Naive B cell (primary cell): ENCODE data around the gene CTSC. TPM values are rescaled to one million over a fixed set of nuclear protein-coding genes. Genes with fewer than 3 reads are reported as not detected.
"Not testable (repeated sequence)": the region's sequence is repeated elsewhere in the genome, so short reads cannot be mapped to it uniquely, and the experiment has no call there.

Experiments
- ATAC-seq, 2 donors: fragments of 150-1000 bp; cut with Tn5 transposase; 2 replicates each; pipeline ENCODE4 v1.10.0; 2021; ENCODE audit warnings: low read depth in 2 of 2, mild to moderate bottlenecking in 2 of 2, moderate library complexity in 2 of 2
- DNase-seq: peaks from one replicate; pipeline ENCODE4 v3.0.0; 2022
- H3K27ac Mint-ChIP-seq, 6 donors: one replicate each; pipeline ENCODE4 v1.8.0; 2020 to 2022; ENCODE audit warnings: mild to moderate bottlenecking in 6 of 6, mixed read lengths in 6 of 6, moderate library complexity in 5 of 6, inconsistent platforms in 2 of 6
- H3K27me3 Mint-ChIP-seq, 3 donors: one replicate each; pipeline ENCODE4 v1.8.0; 2021 to 2022; ENCODE audit warnings: mixed read lengths in 3 of 3, mild to moderate bottlenecking in 1 of 3
- H3K36me3 Mint-ChIP-seq, 2 donors: one replicate each; pipeline ENCODE4 v1.8.0; 2020 to 2022; ENCODE audit warnings: mixed read lengths in 2 of 2, inconsistent platforms in 1 of 2, mild to moderate bottlenecking in 1 of 2
- H3K4me1 Mint-ChIP-seq, 3 donors: one replicate each; pipeline ENCODE4 v1.8.0; 2020 to 2022; ENCODE audit warnings: mixed read lengths in 3 of 3, inconsistent platforms in 1 of 3, mild to moderate bottlenecking in 1 of 3, moderate library complexity in 1 of 3
- H3K4me3 Mint-ChIP-seq, 8 donors: one replicate each; pipeline ENCODE4 v1.8.0; 2020 to 2022; ENCODE audit warnings: mild to moderate bottlenecking in 8 of 8, mixed read lengths in 8 of 8, moderate library complexity in 8 of 8, inconsistent platforms in 2 of 8
- H3K9me3 Mint-ChIP-seq, 7 donors: one replicate each; pipeline ENCODE4 v1.8.0; 2020 to 2022; ENCODE audit warnings: mixed read lengths in 7 of 7, mild to moderate bottlenecking in 5 of 7, inconsistent platforms in 2 of 7, moderate library complexity in 1 of 7
- polyA plus RNA-seq, 6 donors: library from polyadenylated mRNA; unstranded; fragments of 300-500 nt; fragmentation: Illumina TruSeq; gene quantifications; one replicate each; pipeline ENCODE4 v1.2.3, GENCODE V29; 2021; ENCODE audit warnings: low read depth in 6 of 6

Gene CTSC
- polyA plus RNA-seq, 6 donors from 2014 or later, result 32.5 to 65.6 (median 39.0) TPM

DNA sequence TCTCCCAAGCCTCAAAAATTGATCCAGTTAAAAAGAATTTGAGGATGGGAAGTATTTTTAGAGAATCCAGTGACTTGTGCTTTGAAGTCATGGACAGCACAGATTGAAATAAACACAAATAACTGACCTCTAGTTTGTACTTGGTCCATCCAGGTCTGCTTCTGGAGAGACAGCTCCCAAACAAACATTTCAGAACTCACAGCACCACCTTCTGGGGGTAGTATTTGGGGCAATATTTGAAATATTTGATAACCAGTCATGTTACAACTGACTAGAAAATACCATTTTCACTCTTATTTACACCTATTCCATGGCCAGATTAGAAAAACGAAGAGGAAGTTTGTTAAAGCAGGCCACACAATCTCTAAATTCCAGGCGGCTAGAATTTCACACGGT is 56.2 kb downstream of the CTSC start:
- ATAC-seq (no peak), DNase-seq (no peak)
- Mint-ChIP-seq H3K4me1 (no peaks in the 10 kb centered on the region), H3K27me3 (no peaks in the 10 kb centered on the region), H3K36me3 (peaks cover 10% of the 10 kb centered on the region in 2 donors), H3K9me3 (peaks cover 0 to 3% (median 0%) of the 10 kb centered on the region in 7 donors), H3K27ac (no peak overlapping the region), H3K4me3 (no peak overlapping the region)

- Mint-ChIP-seq H3K4me3 (no peak overlapping the region), H3K27ac (no peak overlapping the region), H3K4me1 (no peaks in the 10 kb centered on the region), H3K36me3 (peaks cover 10% of the 10 kb centered on the region in 2 donors), H3K9me3 (peaks cover 0 to 3% (median 0%) of the 10 kb centered on the region in 7 donors), H3K27me3 (no peaks in the 10 kb centered on the region)
- no peak for DNase-seq
- no peak for ATAC-seq
Measured at GRCh38 chr11:88280673-88281316, 56.7 kb downstream of the CTSC start.

- ATAC-seq, result no peak
- Mint-ChIP-seq H3K9me3 (peaks cover 0 to 3% (median 0%) of the 10 kb centered on the region in 7 donors), H3K36me3 (peaks cover 0 to 3% of the 10 kb centered on the region in 2 donors), H3K4me1 (no peaks in the 10 kb centered on the region), H3K27me3 (no peaks in the 10 kb centered on the region), H3K4me3 (no peak overlapping the region), H3K27ac (peak overlapping the region in 1 of 6 donors; percentile 4)
- DNase-seq, result no peak
Measured at GRCh38 chr11:88277349-88277915, 60.1 kb downstream of the CTSC start.

GRCh38 chr11:88275636-88276035 is 61.9 kb downstream of the CTSC start:
- no peaks in the 10 kb centered on the region for H3K27me3 Mint-ChIP-seq
- DNase-seq (no peak), ATAC-seq (no peak)
- H3K36me3 Mint-ChIP-seq, result peaks cover 0 to 8% of the 10 kb centered on the region in 2 donors
- H3K9me3 Mint-ChIP-seq, result peaks cover 0 to 3% (median 0%) of the 10 kb centered on the region in 7 donors
- no peak overlapping the region for H3K27ac Mint-ChIP-seq
- H3K4me1 Mint-ChIP-seq, result no peaks in the 10 kb centered on the region
- H3K4me3 Mint-ChIP-seq, result no peak overlapping the region

- Mint-ChIP-seq H3K4me1 (peaks cover 0 to 2% (median 0%) of the 10 kb centered on the region in 3 donors), H3K9me3 (peaks cover 0 to 13% (median 6%) of the 10 kb centered on the region in 7 donors), H3K36me3 (peaks cover 16 to 25% of the 10 kb centered on the region in 2 donors), H3K27ac (no peak overlapping the region), H3K4me3 (no peak overlapping the region), H3K27me3 (no peaks in the 10 kb centered on the region)
- ATAC-seq (no peak), DNase-seq (no peak)
Measured at GRCh38 chr11:88266919-88267318, 70.6 kb downstream of the CTSC start.

- H3K9me3 Mint-ChIP-seq, result peaks cover 0 to 19% (median 13%) of the 10 kb centered on the region in 7 donors
- DNase-seq, result no peak
- H3K27ac Mint-ChIP-seq, result peak overlapping the region in 1 of 6 donors; percentile 55
- peaks cover 0 to 2% (median 0%) of the 10 kb centered on the region in 3 donors for H3K4me1 Mint-ChIP-seq
- H3K36me3 Mint-ChIP-seq, result peaks cover 15 to 25% of the 10 kb centered on the region in 2 donors
- no peak for ATAC-seq
- H3K4me3 Mint-ChIP-seq, result peak overlapping the region in 1 of 8 donors; percentile 6
- H3K27me3 Mint-ChIP-seq, result no peaks in the 10 kb centered on the region
Measured at GRCh38 chr11:88266157-88266556, 71.4 kb downstream of the CTSC start.

DNA sequence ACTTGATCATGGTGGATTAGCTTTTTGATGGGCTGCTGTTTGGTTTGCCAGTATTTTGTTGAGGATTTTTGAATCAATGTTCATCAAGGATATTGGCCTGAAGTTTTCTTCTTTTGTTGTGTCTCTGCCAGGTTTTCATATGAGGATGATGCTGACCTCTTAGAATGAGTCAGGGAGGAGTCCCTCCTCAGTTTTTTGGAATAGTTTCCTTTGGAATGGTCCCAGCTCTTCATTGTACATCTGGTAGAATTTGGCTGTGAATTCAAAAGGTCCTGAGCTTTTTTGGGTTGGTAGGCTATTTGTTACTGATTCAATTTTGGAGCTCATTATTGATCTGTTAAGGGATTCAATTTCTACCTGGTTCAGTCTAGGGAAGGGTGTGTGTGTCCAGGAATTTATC is 78.1 kb downstream of the CTSC start:
- peaks cover 21 to 24% of the 10 kb centered on the region in 2 donors for H3K36me3 Mint-ChIP-seq
- no peak overlapping the region for H3K27ac Mint-ChIP-seq
- ATAC-seq (no peak), DNase-seq (no peak)
- H3K27me3 Mint-ChIP-seq, result no peaks in the 10 kb centered on the region
- no peak overlapping the region for H3K4me3 Mint-ChIP-seq
- H3K9me3 Mint-ChIP-seq, result peaks cover 12 to 80% (median 47%) of the 10 kb centered on the region in 7 donors
- H3K4me1 Mint-ChIP-seq, result no peaks in the 10 kb centered on the region

DNA sequence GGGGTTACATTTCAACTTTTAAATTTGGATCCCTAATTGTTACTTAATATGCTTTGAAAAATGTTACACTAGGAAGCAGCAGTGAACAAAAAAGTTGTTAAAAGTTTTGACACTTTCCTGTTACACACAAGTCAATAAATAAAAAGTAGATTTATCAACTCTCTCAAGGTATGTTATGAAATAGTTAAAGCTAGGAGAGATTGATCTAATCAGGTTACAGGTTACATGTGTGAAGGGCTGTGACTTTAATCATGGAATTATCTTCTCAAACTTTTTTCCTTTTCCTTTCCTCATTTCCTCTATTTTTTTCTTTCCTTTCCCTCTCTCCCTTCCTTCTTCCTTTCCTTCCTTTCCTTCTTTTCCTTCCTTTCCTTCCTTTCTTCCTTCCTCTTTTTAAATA is 85.3 kb downstream of the CTSC start:
- Mint-ChIP-seq H3K4me3 (peak overlapping the region in 1 of 8 donors; percentile 77), H3K36me3 (no peaks in the 10 kb centered on the region), H3K27me3 (no peaks in the 10 kb centered on the region), H3K4me1 (no peaks in the 10 kb centered on the region), H3K27ac (no peak overlapping the region), H3K9me3 (peaks cover 0 to 24% (median 7%) of the 10 kb centered on the region in 7 donors)
- DNase-seq, result no peak
- no peak for ATAC-seq

- no peak overlapping the region for H3K4me3 Mint-ChIP-seq
- ATAC-seq (no peak), DNase-seq (no peak)
- H3K36me3 Mint-ChIP-seq, result no peaks in the 10 kb centered on the region
- no peaks in the 10 kb centered on the region for H3K27me3 Mint-ChIP-seq
- peaks cover 0 to 11% (median 6%) of the 10 kb centered on the region in 7 donors for H3K9me3 Mint-ChIP-seq
- H3K27ac Mint-ChIP-seq, result no peak overlapping the region
- no peaks in the 10 kb centered on the region for H3K4me1 Mint-ChIP-seq
Measured at GRCh38 chr11:88250566-88251242, 86.8 kb downstream of the CTSC start.

DNA sequence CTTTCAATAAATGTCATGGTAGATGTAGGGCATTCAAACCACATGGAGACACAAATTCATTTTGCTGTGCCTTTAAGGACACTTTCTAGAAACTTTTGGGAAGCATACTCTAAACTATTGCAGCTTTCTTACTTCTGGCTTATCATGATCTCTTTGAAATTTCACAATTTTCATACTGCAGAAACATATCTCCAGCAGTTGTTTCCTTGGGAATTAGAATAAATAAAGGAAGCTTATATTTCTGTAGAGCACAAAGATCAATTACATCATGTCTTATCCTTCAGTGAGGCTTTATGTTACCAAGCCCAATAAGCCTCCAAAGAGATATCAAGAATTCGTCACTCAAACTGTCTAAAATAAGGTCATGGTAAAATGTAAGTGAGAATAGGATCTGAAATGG is 87.8 kb downstream of the CTSC start:
- Mint-ChIP-seq H3K4me3 (no peak overlapping the region), H3K4me1 (no peaks in the 10 kb centered on the region), H3K36me3 (no peaks in the 10 kb centered on the region), H3K27me3 (no peaks in the 10 kb centered on the region), H3K9me3 (peaks cover 0 to 4% (median 2%) of the 10 kb centered on the region in 7 donors), H3K27ac (no peak overlapping the region)
- ATAC-seq (no peak), DNase-seq (no peak)

DNA sequence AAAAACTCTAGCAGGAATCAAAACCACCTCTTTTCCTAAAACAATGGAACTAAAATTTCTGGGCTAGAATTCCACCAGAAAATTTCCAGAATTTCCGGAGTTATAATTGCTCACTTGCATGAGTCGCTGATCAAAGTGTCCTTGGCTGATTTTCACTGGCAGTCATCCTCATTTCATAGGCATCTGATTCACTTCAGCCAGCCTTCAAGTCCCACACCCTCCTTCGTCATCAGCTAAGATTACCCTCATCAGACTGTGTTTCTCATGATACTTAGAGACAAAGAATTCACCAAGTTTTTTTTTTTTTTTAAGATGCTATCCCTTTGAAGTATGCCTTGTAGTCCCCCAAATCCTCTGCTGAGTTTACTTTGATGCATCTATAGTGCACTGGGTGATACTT is 90.8 kb downstream of the CTSC start:
- no peak overlapping the region for H3K4me3 Mint-ChIP-seq
- DNase-seq (no peak), ATAC-seq (no peak)
- H3K36me3 Mint-ChIP-seq, result peaks cover 4 to 6% of the 10 kb centered on the region in 2 donors
- peaks cover 2 to 19% (median 9%) of the 10 kb centered on the region in 7 donors for H3K9me3 Mint-ChIP-seq
- H3K27me3 Mint-ChIP-seq, result peaks cover 0 to 3% (median 0%) of the 10 kb centered on the region in 3 donors
- H3K27ac Mint-ChIP-seq, result no peak overlapping the region
- H3K4me1 Mint-ChIP-seq, result no peaks in the 10 kb centered on the region

DNA sequence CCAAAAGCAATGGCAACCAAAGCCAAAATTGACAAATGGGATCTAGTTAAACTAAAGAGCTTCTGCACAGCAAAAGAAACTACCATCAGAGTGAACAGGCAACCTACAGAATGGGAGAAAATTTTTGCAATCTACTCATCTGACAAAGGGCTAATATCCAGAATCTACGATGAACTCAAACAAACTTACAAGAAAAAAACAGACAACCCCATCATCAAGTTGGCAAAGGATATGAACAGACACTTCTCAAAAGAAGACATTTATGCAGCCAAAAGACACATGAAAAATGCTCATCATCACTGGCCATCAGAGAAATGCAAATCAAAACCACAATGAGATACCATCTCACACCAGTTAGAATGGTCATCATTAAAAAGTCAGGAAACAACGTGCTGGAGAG is 92.0 kb downstream of the CTSC start:
- not testable (repeated sequence) for H3K36me3 Mint-ChIP-seq, ATAC-seq, DNase-seq, H3K4me1 Mint-ChIP-seq, H3K27ac Mint-ChIP-seq, H3K27me3 Mint-ChIP-seq, H3K4me3 Mint-ChIP-seq
- H3K9me3 Mint-ChIP-seq, result peaks cover 2 to 25% (median 12%) of the 10 kb centered on the region in 7 donors
